SU-DHL-6 (cell line): ENCODE measurements around the gene CD36.

Experiments
- EZH2phosphoT487 ChIP-seq: fragments of 200-600 bp; sonication (generic), shearing (Covaris generic); conservative IDR thresholded peaks from 2 replicates; pipeline ENCODE4 v1.6.1; 2018; ENCODE audit warnings: mild to moderate bottlenecking, antibody characterized with exemption, low read length, moderate library complexity, mixed read lengths
- TF ChIP-seq, protein P1 (sequence below): fragments of 200-600 bp; sonication (generic); IDR thresholded peaks from one replicate; pipeline ENCODE4 v1.5.1; 2017; ENCODE audit warnings: antibody characterized with exemption, mild to moderate bottlenecking, low read length, moderate library complexity; ENCODE audit not compliant: insufficient read depth, poor library complexity, severe bottlenecking

DNA sequence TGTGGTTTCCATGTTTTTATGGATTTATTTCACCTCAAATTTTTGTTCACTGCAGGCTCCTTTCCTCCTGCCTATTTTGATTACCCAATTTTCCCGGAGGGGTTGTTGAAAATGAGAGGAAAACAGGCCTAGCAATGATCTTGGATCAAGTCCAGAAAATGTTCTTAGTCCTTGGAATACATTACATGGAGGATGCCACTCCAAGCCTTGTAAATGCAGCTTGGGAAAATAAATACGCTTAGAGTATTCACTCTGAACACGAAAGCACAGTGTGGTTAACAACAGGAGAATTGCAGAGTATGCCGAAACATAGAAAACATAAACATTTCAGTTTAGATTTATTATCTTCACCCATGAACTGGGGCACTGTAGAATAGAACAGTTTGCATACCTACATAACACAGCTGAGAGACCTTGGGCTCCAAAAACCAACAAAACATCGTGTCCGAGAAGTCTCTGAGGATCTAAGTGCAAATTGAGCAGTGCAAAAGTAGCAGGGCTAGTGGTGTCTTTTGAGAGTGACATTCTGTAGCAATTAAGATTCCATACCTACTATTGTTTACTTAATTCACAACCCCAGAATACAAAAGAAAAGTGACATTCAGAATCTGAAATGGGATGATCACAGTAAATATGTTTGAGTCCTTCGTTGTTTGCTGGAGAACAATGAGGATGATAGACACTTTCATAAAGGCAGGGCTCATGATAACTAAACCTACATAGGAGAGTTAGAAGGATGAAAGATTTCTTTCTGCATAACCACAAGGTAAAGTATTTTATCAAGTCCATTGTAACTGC is 7.6 kb upstream of the CD36 start:
- TF ChIP-seq EZH2phosphoT487: no peak
- TF ChIP-seq, protein P1, sequence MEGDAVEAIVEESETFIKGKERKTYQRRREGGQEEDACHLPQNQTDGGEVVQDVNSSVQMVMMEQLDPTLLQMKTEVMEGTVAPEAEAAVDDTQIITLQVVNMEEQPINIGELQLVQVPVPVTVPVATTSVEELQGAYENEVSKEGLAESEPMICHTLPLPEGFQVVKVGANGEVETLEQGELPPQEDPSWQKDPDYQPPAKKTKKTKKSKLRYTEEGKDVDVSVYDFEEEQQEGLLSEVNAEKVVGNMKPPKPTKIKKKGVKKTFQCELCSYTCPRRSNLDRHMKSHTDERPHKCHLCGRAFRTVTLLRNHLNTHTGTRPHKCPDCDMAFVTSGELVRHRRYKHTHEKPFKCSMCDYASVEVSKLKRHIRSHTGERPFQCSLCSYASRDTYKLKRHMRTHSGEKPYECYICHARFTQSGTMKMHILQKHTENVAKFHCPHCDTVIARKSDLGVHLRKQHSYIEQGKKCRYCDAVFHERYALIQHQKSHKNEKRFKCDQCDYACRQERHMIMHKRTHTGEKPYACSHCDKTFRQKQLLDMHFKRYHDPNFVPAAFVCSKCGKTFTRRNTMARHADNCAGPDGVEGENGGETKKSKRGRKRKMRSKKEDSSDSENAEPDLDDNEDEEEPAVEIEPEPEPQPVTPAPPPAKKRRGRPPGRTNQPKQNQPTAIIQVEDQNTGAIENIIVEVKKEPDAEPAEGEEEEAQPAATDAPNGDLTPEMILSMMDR: no peak
